Activated naive CD4-positive, alpha-beta T cell treated with anti-CD3 and anti-CD28 coated beads for 36 hours (primary cell): ENCODE results near the gene EXO1. TPM values are rescaled to one million over a fixed set of nuclear protein-coding genes. Genes with fewer than 3 reads are reported as not detected.

Experiments used
- CTCF ChIA-PET: fragments of 350-600 bp; sonication (Branson Sonifier 250); formaldehyde crosslinking; loops from one replicate; lab custom pipeline; 2021; ENCODE audit warnings: antibody characterized with exemption; lab: Charles Lee
- DNase-seq: peaks from one replicate; pipeline ENCODE4 v3.0.0-alpha.2; 2020
- H3K27ac Mint-ChIP-seq: one replicate; pipeline ENCODE4 v1.8.0; 2021; ENCODE audit warnings: mild to moderate bottlenecking, mixed read lengths
- H3K27me3 Mint-ChIP-seq: one replicate; pipeline ENCODE4 v1.8.0; 2021; ENCODE audit warnings: low read depth, mixed read lengths
- H3K36me3 Mint-ChIP-seq: one replicate; pipeline ENCODE4 v1.8.0; 2021; ENCODE audit warnings: low read depth, mixed read lengths
- H3K4me1 Mint-ChIP-seq: one replicate; pipeline ENCODE4 v1.8.0; 2021; ENCODE audit warnings: low read depth, mixed read lengths
- H3K4me3 Mint-ChIP-seq: one replicate; pipeline ENCODE4 v1.8.0; 2021; ENCODE audit warnings: mild to moderate bottlenecking, moderate library complexity, mixed read lengths
- H3K9me3 Mint-ChIP-seq: one replicate; pipeline ENCODE4 v1.8.0; 2021; ENCODE audit warnings: mixed read lengths
- intact Hi-C: fragments of 100-400 bp; cut with micrococcal nuclease; formaldehyde crosslinking; loops from one replicate; pipeline ENCODE4 v1.15.1; 2023
- total RNA-seq, 2 experiments: library from RNA; stranded (reverse); gene quantifications; one replicate each; pipeline ENCODE4 v1.2.3, GENCODE V29; 2021

Gene EXO1
- total RNA-seq, 2 experiments from 2014 or later = 55.3 to 59.6 TPM

DNA sequence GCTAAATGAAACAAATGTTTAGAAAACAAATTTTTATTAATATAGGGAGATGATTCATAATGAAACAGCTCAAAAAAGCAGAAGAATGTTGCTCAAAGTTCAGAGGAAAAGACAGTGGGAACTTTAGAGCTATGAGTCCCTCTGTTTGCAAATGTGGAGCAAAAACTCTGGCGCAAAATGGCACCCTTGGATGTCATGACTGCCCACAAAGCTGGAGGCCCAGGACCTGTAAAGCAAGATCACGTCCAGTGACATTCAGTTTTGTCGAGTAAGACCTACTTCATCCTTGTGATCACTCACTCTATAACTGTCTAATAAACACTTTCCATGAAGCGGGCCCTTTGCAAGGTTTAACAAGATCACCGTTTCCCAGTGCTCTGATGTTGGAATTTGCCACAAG lies 9.1 kb upstream of the EXO1 start:
- H3K4me1 Mint-ChIP-seq = peaks cover 12% of the 10 kb centered on the region
- DNase-seq = no peak
- intact Hi-C loops = no loop called here
- H3K4me3 Mint-ChIP-seq = no peak overlapping the region
- H3K27ac Mint-ChIP-seq = no peak overlapping the region
- CTCF ChIA-PET = interaction anchor here (0.5 to 1.4 kb wide), 4 partner anchors 9 to 944 kb away, joined by 3 to 5 read pairs (median 4); no protein-coding TSS in a partner anchor
- H3K36me3 Mint-ChIP-seq = no peaks in the 10 kb centered on the region
- H3K9me3 Mint-ChIP-seq = no peaks in the 10 kb centered on the region
- no peaks in the 10 kb centered on the region for H3K27me3 Mint-ChIP-seq

DNA sequence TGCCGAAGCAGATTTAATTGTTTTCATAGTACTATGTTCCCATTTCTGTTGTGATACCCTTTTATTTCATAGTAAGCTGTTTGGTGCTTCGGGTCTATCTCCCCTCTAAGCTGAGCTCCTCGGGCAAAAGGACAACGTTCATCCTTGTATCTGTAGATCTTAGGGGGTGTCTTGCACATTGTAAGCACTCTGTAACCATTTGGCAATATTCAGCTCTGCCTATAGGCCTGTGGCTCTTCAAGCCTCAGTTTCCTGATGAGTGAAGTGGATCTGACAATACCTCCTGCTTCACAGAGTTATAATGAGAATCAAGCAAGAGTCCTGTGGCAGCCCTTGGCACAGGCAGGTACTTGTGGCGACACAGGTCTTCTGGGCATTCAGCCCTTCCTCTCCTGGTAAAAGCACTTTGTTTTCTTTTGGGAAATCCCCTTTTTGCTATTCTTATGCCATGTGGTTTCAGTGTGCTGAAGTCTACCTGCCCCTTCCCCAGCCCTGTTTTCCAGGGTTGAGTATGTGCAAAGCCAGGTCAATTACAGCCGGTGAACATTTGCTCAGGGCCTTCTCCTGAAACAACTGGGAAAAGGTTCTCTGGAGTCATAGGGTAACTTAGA lies 8.5 kb upstream of the EXO1 start:
- H3K36me3 Mint-ChIP-seq = no peaks in the 10 kb centered on the region
- H3K4me1 Mint-ChIP-seq = peaks cover 12% of the 10 kb centered on the region
- CTCF ChIA-PET = interaction anchor here (1.3 kb wide), 1 partner anchor 227 kb away, joined by 5 read pairs; no protein-coding TSS in a partner anchor
- H3K27me3 Mint-ChIP-seq = no peaks in the 10 kb centered on the region
- H3K9me3 Mint-ChIP-seq = no peaks in the 10 kb centered on the region
- DNase-seq = no peak
- H3K4me3 Mint-ChIP-seq = no peak overlapping the region
- intact Hi-C loops = no loop called here
- peak overlapping the region; percentile 32 for H3K27ac Mint-ChIP-seq

GRCh38 chr1:241840164-241840563 lies 7.8 kb upstream of the EXO1 start:
- Mint-ChIP-seq H3K4me1 (peaks cover 14% of the 10 kb centered on the region), H3K36me3 (no peaks in the 10 kb centered on the region), H3K27me3 (no peaks in the 10 kb centered on the region), H3K27ac (no peak overlapping the region), H3K9me3 (no peaks in the 10 kb centered on the region), H3K4me3 (no peak overlapping the region)
- CTCF ChIA-PET = no interaction called here
- intact Hi-C loops = no loop called here
- no peak for DNase-seq

GRCh38 chr1:241841691-241842090 lies 6.3 kb upstream of the EXO1 start:
- DNase-seq = no peak
- H3K4me3 Mint-ChIP-seq = no peak overlapping the region
- intact Hi-C loops = no loop called here
- no peak overlapping the region for H3K27ac Mint-ChIP-seq
- no peaks in the 10 kb centered on the region for H3K27me3 Mint-ChIP-seq
- no peaks in the 10 kb centered on the region for H3K9me3 Mint-ChIP-seq
- CTCF ChIA-PET = interaction anchor here (3.1 kb wide), 1 partner anchor 231 kb away, joined by 13 read pairs; no protein-coding TSS in a partner anchor
- H3K4me1 Mint-ChIP-seq = peaks cover 14% of the 10 kb centered on the region
- no peaks in the 10 kb centered on the region for H3K36me3 Mint-ChIP-seq

GRCh38 chr1:241842565-241842964 lies 5.4 kb upstream of the EXO1 start:
- Mint-ChIP-seq H3K36me3 (no peaks in the 10 kb centered on the region), H3K4me1 (peaks cover 20% of the 10 kb centered on the region), H3K9me3 (no peaks in the 10 kb centered on the region), H3K27me3 (no peaks in the 10 kb centered on the region), H3K27ac (no peak overlapping the region), H3K4me3 (no peak overlapping the region)
- intact Hi-C loops = no loop called here
- no peak for DNase-seq
- CTCF ChIA-PET = interaction anchor here (1.8 to 3.1 kb wide), 2 partner anchors 155 to 231 kb away, joined by 6 to 13 read pairs; no protein-coding TSS in a partner anchor

DNA sequence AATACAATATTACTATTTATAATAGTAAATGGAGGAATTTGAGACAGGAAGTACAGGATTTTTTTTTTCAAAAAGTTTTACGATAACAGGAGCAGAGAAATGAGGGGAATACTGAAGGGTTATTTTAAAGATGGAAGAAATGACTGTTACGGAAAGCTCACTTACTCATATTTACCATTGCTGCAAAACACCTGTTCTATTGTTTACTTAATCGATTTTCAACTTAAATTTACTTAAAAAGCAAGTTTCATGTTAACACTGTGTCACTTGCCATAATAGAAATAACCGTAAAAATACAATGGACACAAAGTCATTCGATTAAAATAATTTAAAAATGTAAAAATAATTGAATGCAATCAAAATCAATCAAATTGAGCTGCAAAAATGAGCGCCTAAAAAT lies 3.4 kb upstream of the EXO1 start:
- CTCF ChIA-PET = no interaction called here
- no peak for DNase-seq
- no peak overlapping the region for H3K27ac Mint-ChIP-seq
- peaks cover 14% of the 10 kb centered on the region for H3K36me3 Mint-ChIP-seq
- intact Hi-C loops = no loop called here
- peaks cover 21% of the 10 kb centered on the region for H3K4me1 Mint-ChIP-seq
- H3K9me3 Mint-ChIP-seq = no peaks in the 10 kb centered on the region
- no peak overlapping the region for H3K4me3 Mint-ChIP-seq
- H3K27me3 Mint-ChIP-seq = peaks cover 1% of the 10 kb centered on the region

- CTCF ChIA-PET = interaction anchor here (1.1 to 2.8 kb wide), 2 partner anchors 8 to 236 kb away, joined by 3 to 13 read pairs; no protein-coding TSS in a partner anchor
- intact Hi-C loops = loop anchor here (2.0 to 5.0 kb wide), 3 partner anchors 130 to 1411 kb away; partner anchors contain the start of genes CEP170 and SDCCAG8
- H3K36me3 Mint-ChIP-seq = peaks cover 22% of the 10 kb centered on the region
- H3K4me3 Mint-ChIP-seq = no peak overlapping the region
- H3K4me1 Mint-ChIP-seq = peaks cover 22% of the 10 kb centered on the region
- peaks cover 1% of the 10 kb centered on the region for H3K27me3 Mint-ChIP-seq
- no peaks in the 10 kb centered on the region for H3K9me3 Mint-ChIP-seq
- DNase-seq = no peak
- H3K27ac Mint-ChIP-seq = no peak overlapping the region
Measured at GRCh38 chr1:241846375-241846774, 1.6 kb upstream of the EXO1 start.

DNA sequence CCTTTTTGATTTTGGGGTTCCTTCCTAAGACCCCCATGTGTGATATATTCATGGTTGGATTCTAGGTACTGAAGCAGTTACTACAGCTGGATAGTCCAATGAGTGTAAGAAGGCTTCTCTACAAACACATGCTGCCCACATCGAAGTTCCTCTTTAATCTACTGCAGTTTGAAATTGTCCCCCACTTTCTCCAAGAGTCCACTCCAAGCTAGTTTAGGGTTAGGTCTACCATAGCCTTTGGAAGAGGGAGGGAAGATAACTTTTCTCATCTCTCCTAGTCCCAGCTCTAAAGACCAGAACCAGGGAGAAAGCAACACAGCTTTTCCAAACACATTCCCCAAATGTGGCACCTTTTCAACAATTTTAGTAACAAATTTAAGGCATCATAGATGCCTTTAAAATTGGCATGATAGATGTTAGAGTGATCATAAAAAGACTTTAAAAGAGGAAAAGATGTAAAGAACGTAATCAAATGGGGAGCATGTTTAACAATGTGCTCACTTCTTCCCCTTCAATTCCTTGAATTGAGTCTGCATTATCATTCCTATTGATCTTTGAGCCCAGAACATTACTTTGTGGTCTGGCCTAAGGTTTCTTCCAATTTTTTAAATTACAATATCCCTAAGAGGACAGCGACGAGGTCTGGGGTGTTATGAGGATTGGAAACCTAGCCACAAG lies 1.0 kb upstream of the EXO1 start:
- peak overlapping the region; percentile 99 for H3K27ac Mint-ChIP-seq

DNA sequence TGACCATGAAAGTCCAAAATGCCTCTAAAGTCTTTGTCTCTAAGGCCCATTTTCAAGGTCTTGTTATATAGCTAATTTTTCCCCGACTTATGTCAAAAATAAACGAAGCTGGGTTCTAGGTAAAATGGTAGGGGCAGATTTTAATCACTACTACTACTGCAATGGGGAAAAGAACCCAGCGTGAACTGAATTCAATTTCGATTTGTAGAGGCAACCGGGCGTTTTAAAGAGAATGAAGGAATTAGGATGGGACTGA lies 536 bp upstream of the EXO1 start:
- peaks cover 1% of the 10 kb centered on the region for H3K27me3 Mint-ChIP-seq
- no peak for DNase-seq
- peak overlapping the region; percentile 98 for H3K4me3 Mint-ChIP-seq
- intact Hi-C loops = loop anchor here (1.0 to 5.0 kb wide), 11 partner anchors 131 to 1410 kb away; partner anchors contain the start of genes CEP170, CHML, FH and OPN3
- peak overlapping the region; percentile 99 for H3K27ac Mint-ChIP-seq
- H3K4me1 Mint-ChIP-seq = peaks cover 22% of the 10 kb centered on the region
- CTCF ChIA-PET = interaction anchor here (0.6 to 2.8 kb wide), 3 partner anchors 9 to 237 kb away, joined by 3 to 13 read pairs (median 5); no protein-coding TSS in a partner anchor
- H3K36me3 Mint-ChIP-seq = peaks cover 29% of the 10 kb centered on the region
- no peaks in the 10 kb centered on the region for H3K9me3 Mint-ChIP-seq

More for the DNA sequence above, 1.0 kb upstream of the EXO1 start:
- Mint-ChIP-seq H3K27me3 (peaks cover 1% of the 10 kb centered on the region), H3K9me3 (no peaks in the 10 kb centered on the region), H3K36me3 (peaks cover 26% of the 10 kb centered on the region), H3K4me3 (peak overlapping the region; percentile 98), H3K4me1 (peaks cover 22% of the 10 kb centered on the region)
- CTCF ChIA-PET = interaction anchor here (0.6 to 2.8 kb wide), 3 partner anchors 9 to 236 kb away, joined by 3 to 13 read pairs (median 5); no protein-coding TSS in a partner anchor
- intact Hi-C loops = loop anchor here (1.0 to 5.0 kb wide), 11 partner anchors 130 to 1410 kb away; partner anchors contain the start of genes CEP170, CHML, FH and OPN3
- DNase-seq = no peak

DNA sequence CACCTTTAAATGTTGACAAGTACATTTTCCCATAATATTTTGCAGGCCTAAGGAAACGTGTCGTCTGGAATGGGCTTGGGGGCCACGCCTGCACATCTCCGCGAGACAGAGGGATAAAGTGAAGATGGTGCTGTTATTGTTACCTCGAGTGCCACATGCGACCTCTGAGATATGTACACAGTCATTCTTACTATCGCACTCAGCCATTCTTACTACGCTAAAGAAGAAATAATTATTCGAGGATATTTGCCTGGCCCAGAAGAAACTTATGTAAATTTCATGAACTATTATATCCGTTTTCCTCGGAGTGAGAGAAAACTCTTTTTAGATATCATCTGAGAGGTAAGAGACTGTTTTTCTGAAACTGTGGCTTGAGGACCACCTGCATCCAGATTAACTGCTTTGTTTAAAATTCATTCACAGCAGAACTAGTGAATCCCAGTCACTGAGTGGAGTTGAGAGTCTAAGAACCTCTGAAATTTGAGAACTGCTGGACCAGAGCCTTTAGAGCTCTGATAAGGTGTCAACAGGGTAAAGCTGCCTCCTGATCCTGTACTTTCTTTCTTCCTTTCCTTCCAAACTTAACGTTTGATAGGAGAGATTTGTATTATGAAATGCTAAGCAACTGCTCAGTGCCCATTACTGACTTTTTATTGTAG lies 811 bp downstream of the EXO1 start:
- CTCF ChIA-PET = interaction anchor here (1.0 kb wide), 1 partner anchor 237 kb away, joined by 3 read pairs; no protein-coding TSS in a partner anchor
- Mint-ChIP-seq H3K4me3 (peak overlapping the region; percentile 98), H3K27ac (peak overlapping the region; percentile 99), H3K9me3 (no peaks in the 10 kb centered on the region), H3K27me3 (peaks cover 1% of the 10 kb centered on the region), H3K4me1 (peaks cover 22% of the 10 kb centered on the region), H3K36me3 (peaks cover 40% of the 10 kb centered on the region)
- no peak for DNase-seq
- intact Hi-C loops = loop anchor here (5.0 kb wide), 2 partner anchors 168 to 1408 kb away; partner anchors contain the start of genes CEP170 and SDCCAG8

GRCh38 chr1:241849345-241849695 lies 1.3 kb downstream of the EXO1 start:
- intact Hi-C loops = loop anchor here (5.0 kb wide), 2 partner anchors 168 to 1408 kb away; partner anchors contain the start of genes CEP170 and SDCCAG8
- CTCF ChIA-PET = interaction anchor here (0.7 to 1.0 kb wide), 2 partner anchors 48 to 238 kb away, joined by 3 read pairs; no protein-coding TSS in a partner anchor
- Mint-ChIP-seq H3K36me3 (peaks cover 45% of the 10 kb centered on the region), H3K9me3 (no peaks in the 10 kb centered on the region), H3K27ac (no peak overlapping the region), H3K4me1 (peaks cover 22% of the 10 kb centered on the region), H3K4me3 (peak overlapping the region; percentile 98), H3K27me3 (peaks cover 1% of the 10 kb centered on the region)
- no peak for DNase-seq
